ENCODE data around the gene CNKSR2. TPM values are rescaled to one million over a fixed set of nuclear protein-coding genes. Genes with fewer than 3 reads are reported as not detected.

Gene CNKSR2
- total and polyA plus RNA-seq, 2 of the 13 experiments (the other 11 are each of a cell fraction or from before 2014, with no cell fraction given) = not detected

- in situ Hi-C loops (cut with HindIII; ENCODE audit: extremely low pct_ligation_motif_present, low pct_unique_long_range_greater_than_20kb) (no loop called here), intact Hi-C loops (cut with micrococcal nuclease; ENCODE audit: unreplicated experiment) (no loop called here)
- Histone ChIP-seq H3K27ac (ENCODE audit: extremely low read length, insufficient read depth, low read length) (no peak overlapping the region), H3K27me3 (ENCODE audit: control insufficient read depth in 1 of 2, insufficient read depth in 2 of 2, low read length in 2 of 2) (no peaks in the 10 kb centered on the region), H3K79me2 (ENCODE audit: insufficient read depth, low read length) (no peaks in the 10 kb centered on the region), H2AFZ (ENCODE audit: low read length) (no peak overlapping the region), H3K9me3 (ENCODE audit: low read length) (no peaks in the 10 kb centered on the region), H3K9ac (ENCODE audit: insufficient read depth, low read depth, low read length) (no peak overlapping the region), H3K36me3 (replicated peaks in 1 of 2; ENCODE audit: control insufficient read depth in 1 of 2, insufficient read depth in 2 of 2, low read length in 2 of 2) (no peaks in the 10 kb centered on the region), H3K4me3 (replicated peaks in 1 of 3; ENCODE audit: insufficient read depth in 1 of 3, low read depth in 2 of 3, low read length in 3 of 3) (no peak overlapping the region), H4K20me1 (ENCODE audit: insufficient read depth, low read length) (no peaks in the 10 kb centered on the region), H3K4me2 (ENCODE audit: low read depth, low read length) (no peak overlapping the region), H3K4me1 (ENCODE audit: insufficient read depth, low read length) (no peaks in the 10 kb centered on the region)
- POLR2A ChIA-PET = no interaction called here
- ATAC-seq (no peak), FAIRE-seq (no peak), DNase-seq (ENCODE audit: low spot score) (no peak)
- CTCF ChIA-PET (ENCODE audit: low intra/inter-chr PET ratio, low total read pairs) = no interaction called here
- BruUV-seq (replicated peaks) = no TSS peak
- TF ChIP-seq ZNF367 (CRISPR knock-in tag; IDR thresholded peaks at IDR 0.05; ENCODE audit: borderline replicate concordance) (no peak), NR2F2 (IDR thresholded peaks at IDR 0.05; ENCODE audit: borderline replicate concordance, low read depth) (no peak), ZFYVE20 (CRISPR knock-in tag; IDR thresholded peaks at IDR 0.05; ENCODE audit: borderline replicate concordance, low read depth) (no peak), ZSCAN29 (CRISPR knock-in tag; conservative IDR thresholded peaks at IDR 0.05) (no peak), ZNF333 (CRISPR knock-in tag; IDR thresholded peaks at IDR 0.05; ENCODE audit: borderline replicate concordance) (no peak), ZGPAT (CRISPR knock-in tag; IDR thresholded peaks at IDR 0.05) (no peak), TFE3 (CRISPR knock-in tag; IDR thresholded peaks at IDR 0.05) (no peak), ZNF740 (CRISPR knock-in tag; IDR thresholded peaks at IDR 0.05) (no peak), ZNF709 (CRISPR knock-in tag; IDR thresholded peaks at IDR 0.05) (no peak), GZF1 (CRISPR knock-in tag; IDR thresholded peaks at IDR 0.05) (no peak), PHF21A (CRISPR knock-in tag; IDR thresholded peaks at IDR 0.05) (no peak), CHCHD3 (CRISPR knock-in tag; IDR thresholded peaks at IDR 0.05) (no peak), ZNF646 (CRISPR knock-in tag; IDR thresholded peaks at IDR 0.05) (no peak), SRSF9 (IDR thresholded peaks at IDR 0.05; ENCODE audit: borderline replicate concordance, insufficient read depth, low read depth, low read length, poor library complexity, severe bottlenecking) (no peak), ZNF543 (CRISPR knock-in tag; IDR thresholded peaks at IDR 0.05) (no peak), SP140L (CRISPR knock-in tag; IDR thresholded peaks at IDR 0.05; ENCODE audit: borderline replicate concordance) (no peak), HDAC6 (IDR thresholded peaks at IDR 0.05; ENCODE audit: low read depth, low read length) (no peak)
Observed at GRCh38 chrX:21606002-21606401, 231.8 kb downstream of the CNKSR2 start.

Data from HepG2 (cell line).